ENCODE data around the gene MCM10. TPM values are rescaled to one million over a fixed set of nuclear protein-coding genes. Genes with fewer than 3 reads are reported as not detected.

MCM10 gene
- total and polyA plus RNA-seq, 9 donors, result 4.5 to 7.5 (median 5.2) TPM

- Histone ChIP-seq H3K27me3 (ENCODE audit: control insufficient read depth, insufficient read depth, low read length) (no peaks in the 10 kb centered on the region), H3K9me3 (replicated peaks; ENCODE audit: control insufficient read depth, low read depth, low read length) (no peaks in the 10 kb centered on the region), H3K27ac (ENCODE audit: low read length) (no peak overlapping the region), H3K36me3 (ENCODE audit: control insufficient read depth, insufficient read depth, low read length) (no peaks in the 10 kb centered on the region), H3K4me1 (ENCODE audit: control insufficient read depth, insufficient read depth, low read length) (peaks cover 5% of the 10 kb centered on the region), H3K4me3 (ENCODE audit: low read length) (no peak overlapping the region)
- WGBS (ENCODE audit: insufficient coverage), result no CpG with 5 or more reads among the region's 3 CpGs
- no peak for DNase-seq
Observed at GRCh38 chr10:13163859-13164258, 2.5 kb downstream of the MCM10 start.

- Histone ChIP-seq H3K9me3 (replicated peaks; ENCODE audit: control insufficient read depth, low read depth, low read length) (no peaks in the 10 kb centered on the region), H3K4me1 (ENCODE audit: control insufficient read depth, insufficient read depth, low read length) (peaks cover 5% of the 10 kb centered on the region), H3K27me3 (ENCODE audit: control insufficient read depth, insufficient read depth, low read length) (no peaks in the 10 kb centered on the region), H3K36me3 (ENCODE audit: control insufficient read depth, insufficient read depth, low read length) (no peaks in the 10 kb centered on the region), H3K4me3 (ENCODE audit: low read length) (no peak overlapping the region), H3K27ac (ENCODE audit: low read length) (no peak overlapping the region)
- DNase-seq, result no peak
Observed at GRCh38 chr10:13165177-13165576, 3.8 kb downstream of the MCM10 start.

- H3K27ac ChIP-seq (ENCODE audit: low read length), result no peak overlapping the region
- H3K4me1 ChIP-seq (ENCODE audit: control insufficient read depth, insufficient read depth, low read length), result no peaks in the 10 kb centered on the region
- no peak for DNase-seq
- 94% methylated on average over 7 of the region's 7 CpGs for WGBS (ENCODE audit: insufficient coverage)
- no peaks in the 10 kb centered on the region for H3K27me3 ChIP-seq (ENCODE audit: control insufficient read depth, insufficient read depth, low read length)
- no peak overlapping the region for H3K4me3 ChIP-seq (ENCODE audit: low read length)
- H3K36me3 ChIP-seq (ENCODE audit: control insufficient read depth, insufficient read depth, low read length), result peaks cover 5% of the 10 kb centered on the region
- H3K9me3 ChIP-seq (replicated peaks; ENCODE audit: control insufficient read depth, low read depth, low read length), result no peaks in the 10 kb centered on the region
Observed at GRCh38 chr10:13167568-13167967, 6.2 kb downstream of the MCM10 start.

GRCh38 chr10:13168781-13169180, 7.4 kb downstream of the MCM10 start:
- Histone ChIP-seq H3K9me3 (replicated peaks; ENCODE audit: control insufficient read depth, low read depth, low read length) (no peaks in the 10 kb centered on the region), H3K4me1 (ENCODE audit: control insufficient read depth, insufficient read depth, low read length) (no peaks in the 10 kb centered on the region), H3K27me3 (ENCODE audit: control insufficient read depth, insufficient read depth, low read length) (no peaks in the 10 kb centered on the region), H3K4me3 (ENCODE audit: low read length) (no peak overlapping the region), H3K27ac (ENCODE audit: low read length) (no peak overlapping the region), H3K36me3 (ENCODE audit: control insufficient read depth, insufficient read depth, low read length) (peaks cover 8% of the 10 kb centered on the region)
- no peak for DNase-seq
- WGBS (ENCODE audit: insufficient coverage), result 90% methylated on average over 4 of the region's 6 CpGs

GRCh38 chr10:13173616-13174015, 12.3 kb downstream of the MCM10 start:
- no CpG with 5 or more reads among the region's 2 CpGs for WGBS (ENCODE audit: insufficient coverage)
- no peaks in the 10 kb centered on the region for H3K27me3 ChIP-seq (ENCODE audit: control insufficient read depth, insufficient read depth, low read length)
- DNase-seq, result no peak
- peaks cover 20% of the 10 kb centered on the region for H3K36me3 ChIP-seq (ENCODE audit: control insufficient read depth, insufficient read depth, low read length)
- no peak overlapping the region for H3K27ac ChIP-seq (ENCODE audit: low read length)
- no peak overlapping the region for H3K4me3 ChIP-seq (ENCODE audit: low read length)
- no peaks in the 10 kb centered on the region for H3K9me3 ChIP-seq (replicated peaks; ENCODE audit: control insufficient read depth, low read depth, low read length)
- no peaks in the 10 kb centered on the region for H3K4me1 ChIP-seq (ENCODE audit: control insufficient read depth, insufficient read depth, low read length)

GRCh38 chr10:13180788-13181187, 19.4 kb downstream of the MCM10 start:
- no peak overlapping the region for H3K4me3 ChIP-seq (ENCODE audit: low read length)
- no peaks in the 10 kb centered on the region for H3K4me1 ChIP-seq (ENCODE audit: control insufficient read depth, insufficient read depth, low read length)
- H3K36me3 ChIP-seq (ENCODE audit: control insufficient read depth, insufficient read depth, low read length), result peaks cover 27% of the 10 kb centered on the region
- no peak overlapping the region for H3K27ac ChIP-seq (ENCODE audit: low read length)
- no peaks in the 10 kb centered on the region for H3K9me3 ChIP-seq (replicated peaks; ENCODE audit: control insufficient read depth, low read depth, low read length)
- no peaks in the 10 kb centered on the region for H3K27me3 ChIP-seq (ENCODE audit: control insufficient read depth, insufficient read depth, low read length)
- WGBS (ENCODE audit: insufficient coverage), result no CpG with 5 or more reads among the region's 4 CpGs
- DNase-seq, result no peak

- Histone ChIP-seq H3K27me3 (ENCODE audit: control insufficient read depth, insufficient read depth, low read length) (no peaks in the 10 kb centered on the region), H3K27ac (ENCODE audit: low read length) (no peak overlapping the region), H3K4me1 (ENCODE audit: control insufficient read depth, insufficient read depth, low read length) (no peaks in the 10 kb centered on the region), H3K36me3 (ENCODE audit: control insufficient read depth, insufficient read depth, low read length) (peaks cover 35% of the 10 kb centered on the region), H3K9me3 (replicated peaks; ENCODE audit: control insufficient read depth, low read depth, low read length) (no peaks in the 10 kb centered on the region), H3K4me3 (ENCODE audit: low read length) (no peak overlapping the region)
- no peak for DNase-seq
- no CpG with 5 or more reads among the region's 1 CpG for WGBS (ENCODE audit: insufficient coverage)
Observed at GRCh38 chr10:13182424-13182823, 21.1 kb downstream of the MCM10 start.

GRCh38 chr10:13183625-13184024, 22.3 kb downstream of the MCM10 start:
- DNase-seq, result no peak
- Histone ChIP-seq H3K27me3 (ENCODE audit: control insufficient read depth, insufficient read depth, low read length) (no peaks in the 10 kb centered on the region), H3K9me3 (replicated peaks; ENCODE audit: control insufficient read depth, low read depth, low read length) (no peaks in the 10 kb centered on the region), H3K4me3 (ENCODE audit: low read length) (no peak overlapping the region), H3K36me3 (ENCODE audit: control insufficient read depth, insufficient read depth, low read length) (peaks cover 34% of the 10 kb centered on the region), H3K27ac (ENCODE audit: low read length) (no peak overlapping the region), H3K4me1 (ENCODE audit: control insufficient read depth, insufficient read depth, low read length) (no peaks in the 10 kb centered on the region)
- WGBS (ENCODE audit: insufficient coverage), result 100% methylated on average over 2 of the region's 5 CpGs

- Histone ChIP-seq H3K4me3 (ENCODE audit: low read length) (no peak overlapping the region), H3K9me3 (replicated peaks; ENCODE audit: control insufficient read depth, low read depth, low read length) (no peaks in the 10 kb centered on the region), H3K27ac (ENCODE audit: low read length) (no peak overlapping the region), H3K4me1 (ENCODE audit: control insufficient read depth, insufficient read depth, low read length) (no peaks in the 10 kb centered on the region), H3K27me3 (ENCODE audit: control insufficient read depth, insufficient read depth, low read length) (no peaks in the 10 kb centered on the region), H3K36me3 (ENCODE audit: control insufficient read depth, insufficient read depth, low read length) (peaks cover 34% of the 10 kb centered on the region)
- no CpG with 5 or more reads among the region's 2 CpGs for WGBS (ENCODE audit: insufficient coverage)
- DNase-seq, result no peak
Observed at GRCh38 chr10:13184276-13184675, 22.9 kb downstream of the MCM10 start.

GRCh38 chr10:13184730-13185514, 23.6 kb downstream of the MCM10 start:
- DNase-seq, result peak; percentile 23
- no peaks in the 10 kb centered on the region for H3K27me3 ChIP-seq (ENCODE audit: control insufficient read depth, insufficient read depth, low read length)
- H3K9me3 ChIP-seq (replicated peaks; ENCODE audit: control insufficient read depth, low read depth, low read length), result no peaks in the 10 kb centered on the region
- no peak overlapping the region for H3K4me3 ChIP-seq (ENCODE audit: low read length)
- 87% methylated on average over 3 of the region's 5 CpGs for WGBS (ENCODE audit: insufficient coverage)
- no peak overlapping the region for H3K27ac ChIP-seq (ENCODE audit: low read length)
- peaks cover 3% of the 10 kb centered on the region for H3K4me1 ChIP-seq (ENCODE audit: control insufficient read depth, insufficient read depth, low read length)
- peaks cover 34% of the 10 kb centered on the region for H3K36me3 ChIP-seq (ENCODE audit: control insufficient read depth, insufficient read depth, low read length)

- H3K27ac ChIP-seq (ENCODE audit: low read length), result no peak overlapping the region
- H3K36me3 ChIP-seq (ENCODE audit: control insufficient read depth, insufficient read depth, low read length), result peaks cover 29% of the 10 kb centered on the region
- H3K4me3 ChIP-seq (ENCODE audit: low read length), result no peak overlapping the region
- no peak for DNase-seq
- H3K27me3 ChIP-seq (ENCODE audit: control insufficient read depth, insufficient read depth, low read length), result no peaks in the 10 kb centered on the region
- WGBS (ENCODE audit: insufficient coverage), result no CpG with 5 or more reads among the region's 3 CpGs
- no peaks in the 10 kb centered on the region for H3K9me3 ChIP-seq (replicated peaks; ENCODE audit: control insufficient read depth, low read depth, low read length)
- H3K4me1 ChIP-seq (ENCODE audit: control insufficient read depth, insufficient read depth, low read length), result peaks cover 3% of the 10 kb centered on the region
Observed at GRCh38 chr10:13187135-13187534, 25.8 kb downstream of the MCM10 start.
